GM12875 (cell line): Measurements from ENCODE around the gene CAPZB.

Experiments
- H3K4me3 ChIP-seq: one replicate; pipeline ENCODE4 v1.5.1; 2011; ENCODE audit warnings: low read depth, low read length, control low read depth
- TF ChIP-seq, protein P1 (sequence below): IDR thresholded peaks from 2 replicates; pipeline ENCODE4 v1.5.1; 2011; ENCODE audit warnings: low read depth, mild to moderate bottlenecking, control low read depth, inconsistent platforms, low read length, moderate library complexity, borderline replicate concordance; ENCODE audit not compliant: insufficient read depth

The CAPZB gene

DNA sequence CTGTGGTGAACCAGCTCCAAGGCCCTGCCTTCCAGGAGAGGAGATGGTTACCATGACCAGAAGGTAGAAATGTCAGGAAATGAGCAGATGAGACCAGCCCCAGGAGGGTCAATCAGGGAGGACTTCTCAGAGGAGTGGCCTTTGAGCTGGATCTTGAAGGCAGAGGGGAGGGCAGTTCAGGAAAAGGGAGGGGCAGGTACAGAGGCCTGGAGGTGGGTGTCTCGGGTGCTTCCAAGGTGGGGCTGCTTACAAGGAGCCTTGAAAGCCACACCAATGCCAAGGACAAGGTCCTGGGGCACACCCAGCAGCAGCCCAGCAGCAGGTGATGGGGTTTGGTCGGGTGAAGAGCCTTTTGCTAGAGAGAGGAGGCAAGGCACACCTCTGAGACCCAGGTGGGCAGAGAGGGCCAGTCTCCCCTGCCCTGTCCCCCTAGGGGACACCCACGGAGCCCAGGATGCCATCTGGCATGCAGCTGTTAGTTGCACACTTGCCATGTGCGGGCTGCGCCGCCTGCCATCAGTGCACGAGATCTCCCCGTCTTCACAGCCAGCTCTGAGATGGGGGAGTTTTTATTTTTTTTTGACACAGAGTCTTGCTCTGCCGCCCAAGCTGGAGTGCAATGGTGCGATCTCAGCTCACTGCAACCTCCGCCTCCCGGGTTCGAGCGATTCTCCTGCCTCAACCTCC is 154.7 kb downstream of the CAPZB start:
- TF ChIP-seq, protein P1, sequence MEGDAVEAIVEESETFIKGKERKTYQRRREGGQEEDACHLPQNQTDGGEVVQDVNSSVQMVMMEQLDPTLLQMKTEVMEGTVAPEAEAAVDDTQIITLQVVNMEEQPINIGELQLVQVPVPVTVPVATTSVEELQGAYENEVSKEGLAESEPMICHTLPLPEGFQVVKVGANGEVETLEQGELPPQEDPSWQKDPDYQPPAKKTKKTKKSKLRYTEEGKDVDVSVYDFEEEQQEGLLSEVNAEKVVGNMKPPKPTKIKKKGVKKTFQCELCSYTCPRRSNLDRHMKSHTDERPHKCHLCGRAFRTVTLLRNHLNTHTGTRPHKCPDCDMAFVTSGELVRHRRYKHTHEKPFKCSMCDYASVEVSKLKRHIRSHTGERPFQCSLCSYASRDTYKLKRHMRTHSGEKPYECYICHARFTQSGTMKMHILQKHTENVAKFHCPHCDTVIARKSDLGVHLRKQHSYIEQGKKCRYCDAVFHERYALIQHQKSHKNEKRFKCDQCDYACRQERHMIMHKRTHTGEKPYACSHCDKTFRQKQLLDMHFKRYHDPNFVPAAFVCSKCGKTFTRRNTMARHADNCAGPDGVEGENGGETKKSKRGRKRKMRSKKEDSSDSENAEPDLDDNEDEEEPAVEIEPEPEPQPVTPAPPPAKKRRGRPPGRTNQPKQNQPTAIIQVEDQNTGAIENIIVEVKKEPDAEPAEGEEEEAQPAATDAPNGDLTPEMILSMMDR = no peak
- H3K4me3 ChIP-seq = no peak overlapping the region

DNA sequence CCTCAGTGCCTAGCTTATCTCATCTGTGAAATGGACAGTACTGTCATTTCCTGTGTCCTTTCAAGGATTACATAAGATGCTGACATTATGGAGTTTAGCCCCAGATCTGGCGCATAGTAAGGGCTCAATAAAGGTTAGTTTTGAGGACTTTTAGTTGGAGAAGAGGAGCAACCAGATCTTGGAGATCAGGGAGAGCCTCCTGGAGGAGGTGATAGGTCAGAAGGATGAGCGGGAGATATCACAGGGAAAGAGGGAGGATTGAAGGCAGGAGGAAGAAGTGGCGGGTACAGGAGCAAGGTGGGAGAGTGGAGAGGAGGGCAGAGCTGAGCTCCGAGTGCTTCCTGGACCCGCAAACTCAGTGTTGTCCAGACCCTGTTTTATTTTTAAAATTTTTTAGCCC is 155.7 kb downstream of the CAPZB start:
- TF ChIP-seq, protein P1 = no peak
- no peak overlapping the region for H3K4me3 ChIP-seq

DNA sequence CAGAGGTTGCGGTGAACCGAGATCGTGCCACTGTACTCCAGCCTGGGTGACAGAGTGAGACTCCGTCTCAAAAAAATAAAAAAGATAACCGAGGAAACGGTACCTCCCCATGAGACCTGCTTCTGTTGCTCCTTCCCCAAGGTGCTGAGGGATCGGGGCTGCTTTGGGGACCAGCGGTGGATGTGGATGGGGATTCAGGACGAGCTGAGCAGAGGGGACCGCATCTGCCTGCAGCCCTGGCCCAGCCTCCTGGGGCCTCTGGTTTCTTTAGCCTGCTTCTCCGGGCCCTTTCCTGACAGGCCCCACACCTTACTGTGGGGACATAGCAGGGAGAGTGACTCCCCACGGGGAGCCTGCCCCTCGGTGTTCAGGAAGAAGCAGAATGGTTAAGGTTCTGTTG is 156.2 kb downstream of the CAPZB start:
- TF ChIP-seq, protein P1 = no peak
- H3K4me3 ChIP-seq = no peak overlapping the region

DNA sequence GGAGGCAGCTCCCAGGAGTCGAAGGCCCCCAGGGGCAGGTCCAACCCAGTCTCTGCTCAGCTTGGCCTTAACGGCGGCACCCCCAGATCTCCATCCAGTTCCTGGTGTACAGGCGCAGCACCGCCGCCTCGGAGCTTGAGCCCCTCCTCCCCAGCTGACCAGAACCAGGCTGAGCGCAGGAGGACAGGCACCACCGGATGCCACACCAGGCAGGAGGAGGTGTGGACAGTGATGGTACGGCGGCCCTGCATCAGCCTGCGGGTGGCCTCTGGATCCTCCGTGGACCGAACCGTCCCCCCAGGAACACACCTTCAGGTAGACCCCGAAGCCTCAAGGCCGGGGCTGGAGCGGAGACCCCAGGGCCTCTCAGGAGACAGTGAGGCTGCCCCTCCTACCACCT is 156.9 kb downstream of the CAPZB start:
- no peak overlapping the region for H3K4me3 ChIP-seq
- TF ChIP-seq, protein P1 = no peak

DNA sequence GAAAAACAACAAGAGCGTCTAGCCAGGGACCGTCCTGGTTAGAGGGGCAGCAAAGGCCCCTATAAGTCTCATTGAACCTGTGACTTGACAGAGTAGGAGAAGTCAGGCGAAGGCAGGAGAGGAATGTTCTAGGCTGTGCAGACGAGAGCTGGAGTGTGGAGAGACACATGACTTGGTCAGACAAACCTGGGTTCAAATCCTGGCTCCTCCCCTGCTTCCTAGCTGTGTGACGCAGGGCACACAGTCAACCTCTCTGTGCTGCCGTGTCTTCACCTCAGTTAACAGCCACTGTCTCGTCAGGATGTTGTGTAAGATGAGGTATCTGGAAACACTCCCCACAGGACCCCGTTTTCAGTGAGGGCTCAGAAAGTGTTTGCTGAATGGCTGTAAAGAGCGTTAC is 157.6 kb downstream of the CAPZB start:
- TF ChIP-seq, protein P1 = no peak
- no peak overlapping the region for H3K4me3 ChIP-seq

DNA sequence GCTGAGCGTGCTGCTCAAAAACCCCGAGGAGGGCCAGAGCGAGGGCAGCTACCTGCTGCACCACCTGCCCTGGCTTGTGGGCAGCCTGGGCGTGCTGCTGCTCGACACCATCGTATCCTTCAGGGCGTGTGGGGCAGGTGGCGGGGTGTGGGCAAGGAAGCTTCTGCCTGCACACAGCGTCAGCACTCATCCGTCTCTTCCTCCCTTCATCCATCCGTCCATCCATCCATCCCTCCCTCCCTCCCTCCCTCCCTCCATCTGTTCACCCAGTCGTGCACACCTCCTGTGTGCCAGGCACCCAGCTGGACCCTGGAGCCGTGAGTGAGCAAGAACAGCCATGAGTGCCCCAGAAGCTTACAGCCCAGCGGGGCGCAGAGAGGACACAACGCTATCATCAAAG is 158.0 kb downstream of the CAPZB start:
- TF ChIP-seq, protein P1 = no peak
- no peak overlapping the region for H3K4me3 ChIP-seq

DNA sequence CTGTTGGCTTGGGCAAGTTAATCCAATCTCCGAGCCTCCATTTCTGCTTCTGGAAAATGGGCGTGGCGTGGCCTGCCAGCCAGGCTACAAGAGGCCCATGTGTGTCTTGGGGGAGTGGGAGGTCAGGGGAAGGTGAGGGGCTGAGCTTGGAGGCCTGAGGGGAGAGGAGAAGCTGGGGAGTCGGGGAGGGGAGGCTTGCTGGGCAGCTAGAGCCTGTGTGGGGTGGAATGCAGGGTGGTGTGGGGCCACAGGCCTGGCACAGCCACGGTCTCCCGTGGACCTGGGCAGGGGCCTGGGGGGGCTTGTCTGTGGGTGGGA is 158.6 kb downstream of the CAPZB start:
- H3K4me3 ChIP-seq = no peak overlapping the region
- TF ChIP-seq, protein P1 = no peak
